GM12878 (cell line): Measurements from ENCODE around the gene PAF1. TPM values are rescaled to one million over a fixed set of nuclear protein-coding genes. Genes with fewer than 3 reads are reported as not detected.

ENCODE experiments used
- ATAC-seq: fragments of 200-7000 bp; cut with Tn5 transposase; 3 replicates; pipeline ENCODE4 v1.9.1; 2020; ENCODE audit warnings: mild to moderate bottlenecking, moderate library complexity
- BruUV-seq: library from RNA; stranded (reverse); fragments of 400-500 nt; replicated peaks from 2 replicates; lab custom pipeline; 2021; lab: Mats Ljungman, UMichigan
- CTCF ChIA-PET: fragments of 300-600 bp; sonication (Branson Sonifier 250); formaldehyde crosslinking; extraction: SDS; loops from one replicate; lab custom pipeline; 2021; ENCODE audit warnings: inconsistent platforms; lab: Yijun Ruan, JAX
- POLR2A ChIA-PET: fragments of 350-600 bp; formaldehyde crosslinking; extraction: SDS; loops from one replicate; lab custom pipeline; 2021; ENCODE audit warnings: inconsistent platforms; lab: Charles Lee
- RAD21 ChIA-PET: fragments of 300-600 bp; sonication (Branson Sonifier 250); formaldehyde crosslinking; loops from one replicate; lab custom pipeline; 2023; ENCODE audit warnings: antibody characterized with exemption; ENCODE audit not compliant: unreplicated experiment; lab: Charles Lee
- SMC1A ChIA-PET: fragments of 300-600 bp; sonication (Branson Sonifier 250); formaldehyde crosslinking; loops from one replicate; lab custom pipeline; 2023; ENCODE audit not compliant: unreplicated experiment, uncharacterized antibody; lab: Charles Lee
- DNase-seq: peaks from one replicate; pipeline ENCODE4 v3.0.0-alpha.2; 2011; ENCODE audit warnings: low read depth, low spot score
- FAIRE-seq: peaks from 3 replicates; lab custom pipeline; 2011; peaks lifted over from hg19 to GRCh38; lab: Jason Lieb, UNC
- H2AFZ ChIP-seq: 2 replicates; pipeline ENCODE4 v1.6.0; 2011; ENCODE audit warnings: low read depth, low read length, control low read depth; ENCODE audit not compliant: control insufficient read depth
- H3K27ac ChIP-seq: 2 replicates; pipeline ENCODE4 v1.5.1; 2011; ENCODE audit warnings: control low read depth; ENCODE audit not compliant: control insufficient read depth, insufficient read depth
- H3K27me3 ChIP-seq, 2 experiments: replicated peaks in 1 of 2; 2 replicates each; pipeline versions ENCODE4 v1.6.0 to v1.6.1; 2011; ENCODE audit warnings: low read length in 1 of 2; ENCODE audit not compliant: control insufficient read depth in 2 of 2, insufficient read depth in 2 of 2
- H3K36me3 ChIP-seq, 2 experiments: 2 replicates each; pipeline ENCODE4 v1.5.1; 2011; ENCODE audit warnings: low read length in 1 of 2; ENCODE audit not compliant: control insufficient read depth in 2 of 2, insufficient read depth in 2 of 2
- H3K4me1 ChIP-seq: 2 replicates; pipeline ENCODE4 v1.6.1; 2011; ENCODE audit warnings: mild to moderate bottlenecking, low read length, moderate library complexity, mixed read lengths; ENCODE audit not compliant: control insufficient read depth, insufficient read depth
- H3K4me2 ChIP-seq: 2 replicates; pipeline ENCODE4 v1.6.0; 2011; ENCODE audit warnings: control low read depth; ENCODE audit not compliant: control insufficient read depth, insufficient read depth
- H3K4me3 ChIP-seq: fragments of 200-600 bp; sonication (generic); 2 replicates; pipeline ENCODE4 v1.5.1; 2016
- H3K79me2 ChIP-seq: 2 replicates; pipeline ENCODE4 v1.6.0; 2011; ENCODE audit warnings: low read length; ENCODE audit not compliant: control insufficient read depth, insufficient read depth
- H3K9ac ChIP-seq: 2 replicates; pipeline ENCODE4 v1.8.0; 2011; ENCODE audit warnings: low read length, control low read depth, mixed read lengths; ENCODE audit not compliant: control insufficient read depth, insufficient read depth
- H3K9me3 ChIP-seq: replicated peaks from 3 replicates; pipeline ENCODE4 v1.5.1; 2011; ENCODE audit warnings: mild to moderate bottlenecking, low read length; ENCODE audit not compliant: control insufficient read depth, insufficient read depth
- H4K20me1 ChIP-seq: 2 replicates; pipeline ENCODE4 v1.6.0; 2011; ENCODE audit not compliant: control insufficient read depth, insufficient read depth
- ASH2L ChIP-seq: fragments of 300-600, 200-600 bp; sonication (generic); IDR thresholded peaks from 2 replicates; pipeline ENCODE4 v1.6.1; 2017; ENCODE audit warnings: low read depth, mild to moderate bottlenecking, borderline replicate concordance
- CEBPB ChIP-seq, 2 experiments: fragments of 150-350 bp in 1 of 2; IDR thresholded peaks; 2 replicates each; pipeline ENCODE4 v1.6.1; 2012 to 2014; ENCODE audit warnings: low read depth in 2 of 2, low read length in 2 of 2, borderline replicate concordance in 1 of 2, inconsistent platforms in 1 of 2
- FOXK2 ChIP-seq: fragments of 450-650 bp; IDR thresholded peaks from 2 replicates; pipeline ENCODE4 v1.6.1; 2017; ENCODE audit warnings: mild to moderate bottlenecking, moderate library complexity
- HDAC6 ChIP-seq: fragments of 200-600 bp; sonication (generic); IDR thresholded peaks from one replicate; pipeline ENCODE4 v1.8.0; 2017; ENCODE audit warnings: antibody characterized with exemption; ENCODE audit not compliant: unreplicated experiment
- IRF4 ChIP-seq: IDR thresholded peaks from 2 replicates; pipeline ENCODE4 v1.6.1; 2011; ENCODE audit warnings: low read depth, low read length
- KDM1A ChIP-seq: fragments of 200-600 bp; sonication (generic); IDR thresholded peaks from 2 replicates; pipeline ENCODE4 v1.6.1; 2016; ENCODE audit warnings: borderline replicate concordance
- MEF2B ChIP-seq: fragments of 450-650 bp; IDR thresholded peaks from 2 replicates; pipeline ENCODE4 v1.6.1; 2018; ENCODE audit warnings: mild to moderate bottlenecking, moderate library complexity; ENCODE audit not compliant: partially characterized antibody, poor library complexity, severe bottlenecking
- MYC ChIP-seq: IDR thresholded peaks from 2 replicates; pipeline ENCODE4 v1.6.1; 2011; ENCODE audit warnings: mild to moderate bottlenecking, low read length, moderate library complexity, inconsistent platforms; ENCODE audit not compliant: insufficient read depth, insufficient replicate concordance, insufficient read length, severe bottlenecking
- NFYB ChIP-seq: IDR thresholded peaks from 2 replicates; pipeline ENCODE4 v1.6.1; 2011; ENCODE audit warnings: low read depth, mild to moderate bottlenecking, low read length, improper control_type of control experiment, moderate library complexity; ENCODE audit not compliant: insufficient read depth
- NR2C2 ChIP-seq: IDR thresholded peaks from 2 replicates; pipeline ENCODE4 v1.6.1; 2011; ENCODE audit warnings: borderline replicate concordance, low read depth; ENCODE audit not compliant: control insufficient read depth, insufficient read length
- RAD51 ChIP-seq: fragments of 450-650 bp; IDR thresholded peaks from 2 replicates; pipeline ENCODE4 v1.6.1; 2016; ENCODE audit warnings: moderate library complexity, mild to moderate bottlenecking, inconsistent platforms
- RCOR1 ChIP-seq: conservative IDR thresholded peaks from 2 replicates; pipeline ENCODE4 v1.6.1; 2012; ENCODE audit warnings: low read depth, low read length, improper control_type of control experiment
- RFX5 ChIP-seq: IDR thresholded peaks from 2 replicates; pipeline ENCODE4 v1.6.1; 2011; ENCODE audit warnings: low read depth, low read length, improper control_type of control experiment
- SMC3 ChIP-seq: IDR thresholded peaks from 2 replicates; pipeline ENCODE4 v1.6.1; 2011; ENCODE audit warnings: low read length, improper control_type of control experiment, borderline replicate concordance
- SREBF1 ChIP-seq: IDR thresholded peaks from 2 replicates; pipeline ENCODE4 v1.6.1; 2012; ENCODE audit warnings: mild to moderate bottlenecking, low read length
- WRNIP1 ChIP-seq: IDR thresholded peaks from 2 replicates; pipeline ENCODE4 v1.6.1; 2011; ENCODE audit warnings: low read depth, low read length, improper control_type of control experiment, borderline replicate concordance
- WGBS: methylation state at CpG from one replicate; pipeline ENCODE4 v1.1.6; 2016; ENCODE audit warnings: low lambda C conversion rate; ENCODE audit not compliant: insufficient replicate concordance, insufficient coverage; ENCODE audit errors: missing lambda C conversion rate; 5-methylcytosine and 5-hydroxymethylcytosine counted together
- in situ Hi-C: fragments of 300-500 bp; cut with MboI; formaldehyde crosslinking; loops from 9 replicates; pipeline ENCODE4 v1.14.3; 2018; ENCODE audit warnings: mixed read lengths
- intact Hi-C: fragments of 100-400 bp; cut with micrococcal nuclease; formaldehyde crosslinking; loops from one replicate; pipeline ENCODE4 v1.14.2; 2022; ENCODE audit not compliant: unreplicated experiment
- polyA plus RNA-seq, 11 experiments: library from polyadenylated mRNA; depleted of rRNA in 4 of 11; unstranded in 6 of 11; stranded (reverse) in 5 of 11; fragments of >200 nt; fragmentation: Nextera tagmentation in 4 of 11; fragmentation: Illumina TruSeq in 1 of 11; extraction: Ambion mirVana in 4 of 11; extraction: Trizol in 1 of 11; gene quantifications; 1 replicate in 1 of 11; 2 replicates in 10 of 11; pipeline versions ENCODE4 v1.2.1 to v1.2.3, GENCODE V29; 2011 to 2016; ENCODE audit warnings: inconsistent platforms in 2 of 11, missing spikeins in 2 of 11, low read depth in 1 of 11
- total RNA-seq, 4 experiments: library from RNA; depleted of rRNA in 3 of 4; stranded (reverse); fragments of >200 nt in 3 of 4; fragmentation: Illumina TruSeq in 1 of 4; extraction: Trizol in 1 of 4; gene quantifications; 2 replicates each; pipeline versions ENCODE4 v1.2.1 to v1.2.3, GENCODE V29; 2013 to 2021
- TF ChIP-seq, protein P1 (sequence below): fragments of 450-650 bp; formaldehyde crosslinking; IDR thresholded peaks from 2 replicates; pipeline ENCODE4 v1.4.0; 2022; ENCODE audit warnings: mild to moderate bottlenecking, moderate library complexity
- TF ChIP-seq, protein P2 (sequence below): fragments of 450-650 bp; IDR thresholded peaks from 2 replicates; pipeline ENCODE4 v1.6.1; 2017; ENCODE audit warnings: low read depth, mild to moderate bottlenecking, moderate library complexity

Gene PAF1
- total and polyA plus RNA-seq, 10 of the 15 experiments (the other 5 are each of a cell fraction or from before 2014, with no cell fraction given) = 1.7 to 45.8 (median 39.6) TPM

DNA sequence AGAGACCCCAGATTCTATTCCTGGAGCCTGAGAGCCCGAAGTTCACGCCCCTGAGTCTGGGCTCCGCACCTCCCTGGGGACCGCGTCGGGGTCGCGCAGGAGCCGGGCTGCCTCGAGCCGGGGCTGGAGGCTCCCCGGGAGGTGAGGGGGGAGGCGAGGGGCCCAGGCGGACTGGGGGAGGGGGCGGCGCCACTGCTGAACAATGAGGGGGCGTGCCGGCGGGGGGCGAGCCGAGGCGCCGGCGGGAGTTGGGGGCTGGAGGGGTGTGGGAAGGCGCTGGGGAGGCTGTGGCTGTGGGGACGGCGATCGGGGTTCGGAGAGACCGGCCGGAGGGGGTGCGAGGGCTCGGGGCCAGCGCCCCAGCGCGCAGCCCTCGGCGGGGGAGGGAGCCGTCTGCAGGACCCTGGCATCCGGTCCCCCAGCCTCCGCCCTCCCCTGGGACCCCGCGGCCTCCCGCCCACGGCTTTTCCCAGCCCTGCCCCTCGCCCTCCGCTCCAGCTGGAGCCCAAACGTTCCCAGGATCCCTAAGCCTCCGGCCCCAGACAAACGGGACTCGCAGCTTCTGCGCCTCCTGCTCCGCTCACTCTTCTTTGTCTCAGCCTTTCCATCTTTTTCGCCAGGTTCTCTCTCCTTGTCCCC is 22.5 kb upstream of the PAF1 start:
- Histone ChIP-seq H3K9me3 (no peaks in the 10 kb centered on the region), H3K27me3 (no peaks in the 10 kb centered on the region), H3K4me2 (peak overlapping the region; percentile 73), H3K36me3 (peaks cover 2 to 4% of the 10 kb centered on the region in 2 experiments; a peak in 2 of 4 replicates), H4K20me1 (no peaks in the 10 kb centered on the region), H3K4me1 (peaks cover 15% of the 10 kb centered on the region), H3K9ac (peak overlapping the region; percentile 99), H2AFZ (peak overlapping the region; percentile 59), H3K27ac (peak overlapping the region; percentile 93), H3K79me2 (peaks cover 46% of the 10 kb centered on the region), H3K4me3 (peak overlapping the region; percentile 98)
- intact Hi-C loops (loop anchor here (2.0 to 10.0 kb wide), 4 partner anchors 17 to 381 kb away; partner anchors contain the start of genes EID2B and FBXO27), in situ Hi-C loops (loop anchor here (5.0 kb wide), 1 partner anchor 291 kb away; no protein-coding TSS in a partner anchor)
- RAD21 ChIA-PET = interaction anchor here (1.0 to 1.5 kb wide), 4 partner anchors 12 to 90 kb away, joined by 3 to 6 read pairs (median 4); partner anchors contain the start of genes GMFG and RPS16
- FAIRE-seq (no peak), ATAC-seq (no peak), DNase-seq (no peak)
- POLR2A ChIA-PET = interaction anchor here (0.6 to 2.3 kb wide), 6 partner anchors 9 to 126 kb away, joined by 3 to 6 read pairs (median 3); no protein-coding TSS in a partner anchor
- CTCF ChIA-PET = interaction anchor here (0.5 to 1.7 kb wide), 6 partner anchors 9 to 216 kb away, joined by 3 to 11 read pairs (median 4); partner anchors contain the start of gene RPS16
- 1% methylated on average over 18 of the region's 54 CpGs for WGBS
- no TSS peak for BruUV-seq
- SMC1A ChIA-PET = interaction anchor here (1.1 to 1.6 kb wide), 6 partner anchors 15 to 258 kb away, joined by 3 to 6 read pairs (median 4); partner anchors contain the start of gene RPS16
- no peak for TF ChIP-seq RCOR1
- TF ChIP-seq SREBF1 = no peak
- no peak for TF ChIP-seq NR2C2
- TF ChIP-seq, protein P1, sequence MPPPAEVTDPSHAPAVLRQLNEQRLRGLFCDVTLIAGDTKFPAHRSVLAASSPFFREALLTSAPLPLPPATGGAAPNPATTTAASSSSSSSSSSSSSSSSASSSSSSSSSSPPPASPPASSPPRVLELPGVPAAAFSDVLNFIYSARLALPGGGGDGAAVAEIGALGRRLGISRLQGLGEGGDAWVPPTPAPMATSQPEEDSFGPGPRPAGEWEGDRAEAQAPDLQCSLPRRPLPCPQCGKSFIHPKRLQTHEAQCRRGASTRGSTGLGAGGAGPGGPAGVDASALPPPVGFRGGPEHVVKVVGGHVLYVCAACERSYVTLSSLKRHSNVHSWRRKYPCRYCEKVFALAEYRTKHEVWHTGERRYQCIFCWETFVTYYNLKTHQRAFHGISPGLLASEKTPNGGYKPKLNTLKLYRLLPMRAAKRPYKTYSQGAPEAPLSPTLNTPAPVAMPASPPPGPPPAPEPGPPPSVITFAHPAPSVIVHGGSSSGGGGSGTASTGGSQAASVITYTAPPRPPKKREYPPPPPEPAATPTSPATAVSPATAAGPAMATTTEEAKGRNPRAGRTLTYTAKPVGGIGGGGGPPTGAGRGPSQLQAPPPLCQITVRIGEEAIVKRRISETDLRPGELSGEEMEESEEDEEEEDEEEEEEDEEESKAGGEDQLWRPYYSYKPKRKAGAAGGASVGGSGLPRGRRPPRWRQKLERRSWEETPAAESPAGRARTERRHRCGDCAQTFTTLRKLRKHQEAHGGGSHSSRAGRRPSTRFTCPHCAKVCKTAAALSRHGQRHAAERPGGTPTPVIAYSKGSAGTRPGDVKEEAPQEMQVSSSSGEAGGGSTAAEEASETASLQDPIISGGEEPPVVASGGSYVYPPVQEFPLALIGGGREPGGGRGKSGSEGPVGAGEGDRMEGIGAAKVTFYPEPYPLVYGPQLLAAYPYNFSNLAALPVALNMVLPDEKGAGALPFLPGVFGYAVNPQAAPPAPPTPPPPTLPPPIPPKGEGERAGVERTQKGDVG (CRISPR knock-in tag) = no peak
- TF ChIP-seq RFX5 = no peak
- no peak for TF ChIP-seq FOXK2
- no peak for TF ChIP-seq WRNIP1
- no peak for TF ChIP-seq MYC
- TF ChIP-seq CEBPB (IDR thresholded peaks at IDR 0.05; ENCODE audit: borderline replicate concordance in 1 of 2, low read depth in 2 of 2, low read length in 2 of 2) = no peak
- TF ChIP-seq ASH2L = no peak
- TF ChIP-seq, protein P2, sequence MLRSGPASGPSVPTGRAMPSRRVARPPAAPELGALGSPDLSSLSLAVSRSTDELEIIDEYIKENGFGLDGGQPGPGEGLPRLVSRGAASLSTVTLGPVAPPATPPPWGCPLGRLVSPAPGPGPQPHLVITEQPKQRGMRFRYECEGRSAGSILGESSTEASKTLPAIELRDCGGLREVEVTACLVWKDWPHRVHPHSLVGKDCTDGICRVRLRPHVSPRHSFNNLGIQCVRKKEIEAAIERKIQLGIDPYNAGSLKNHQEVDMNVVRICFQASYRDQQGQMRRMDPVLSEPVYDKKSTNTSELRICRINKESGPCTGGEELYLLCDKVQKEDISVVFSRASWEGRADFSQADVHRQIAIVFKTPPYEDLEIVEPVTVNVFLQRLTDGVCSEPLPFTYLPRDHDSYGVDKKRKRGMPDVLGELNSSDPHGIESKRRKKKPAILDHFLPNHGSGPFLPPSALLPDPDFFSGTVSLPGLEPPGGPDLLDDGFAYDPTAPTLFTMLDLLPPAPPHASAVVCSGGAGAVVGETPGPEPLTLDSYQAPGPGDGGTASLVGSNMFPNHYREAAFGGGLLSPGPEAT = 0 out of 2 replicates have a peak, but pooled peaks have one; percentile 11
- TF ChIP-seq KDM1A = no peak
- TF ChIP-seq IRF4 = no peak
- TF ChIP-seq HDAC6 = no peak
- TF ChIP-seq SMC3 = no peak
- no peak for TF ChIP-seq NFYB
- TF ChIP-seq RAD51 = no peak
- TF ChIP-seq MEF2B = peak; percentile 94
